Glutamatergic neuron (in vitro differentiated cells): ENCODE measurements around the gene APH1B. TPM values are rescaled to one million over a fixed set of nuclear protein-coding genes. Genes with fewer than 3 reads are reported as not detected.

Experiments used
- DNase-seq: peaks from one replicate; pipeline ENCODE4 v3.0.0; 2022
- H3K27ac Mint-ChIP-seq: one replicate; pipeline ENCODE4 v1.8.0; 2020; ENCODE audit warnings: mild to moderate bottlenecking, mixed read lengths, inconsistent platforms; ENCODE audit not compliant: unreplicated experiment
- H3K27me3 Mint-ChIP-seq: one replicate; pipeline ENCODE4 v1.8.0; 2020; ENCODE audit warnings: mild to moderate bottlenecking, moderate library complexity, mixed read lengths, inconsistent platforms; ENCODE audit not compliant: unreplicated experiment
- H3K36me3 Mint-ChIP-seq: one replicate; pipeline ENCODE4 v1.8.0; 2020; ENCODE audit warnings: mild to moderate bottlenecking, mixed read lengths, inconsistent platforms; ENCODE audit not compliant: unreplicated experiment
- H3K4me1 Mint-ChIP-seq: one replicate; pipeline ENCODE4 v1.8.0; 2020; ENCODE audit warnings: mild to moderate bottlenecking, low read depth, mixed read lengths, inconsistent platforms; ENCODE audit not compliant: unreplicated experiment
- H3K4me3 Mint-ChIP-seq: one replicate; pipeline ENCODE4 v1.8.0; 2020; ENCODE audit warnings: mild to moderate bottlenecking, mixed read lengths, inconsistent platforms; ENCODE audit not compliant: unreplicated experiment
- H3K9me3 Mint-ChIP-seq: one replicate; pipeline ENCODE4 v1.8.0; 2020; ENCODE audit warnings: mild to moderate bottlenecking, moderate library complexity, mixed read lengths, inconsistent platforms; ENCODE audit not compliant: unreplicated experiment
- CTCF ChIP-seq: fragments of 200-600 bp; sonication (generic); IDR thresholded peaks from one replicate; pipeline ENCODE4 v1.5.0; 2021; ENCODE audit not compliant: partially characterized antibody, unreplicated experiment
- total RNA-seq: library from RNA; stranded (reverse); fragmentation: NEBNext Ultra II Directional; extraction: Animal tissue kit (Norgen Biotek cat#: 25700); gene quantifications from one replicate; pipeline ENCODE4 v1.2.1, GENCODE V29; 2021; ENCODE audit not compliant: unreplicated experiment

Gene APH1B
- total RNA-seq, 1 donor from 2014 or later = 27.8 TPM

GRCh38 chr15:63243776-63244175 is 33.6 kb upstream of the APH1B start:
- H3K4me1 Mint-ChIP-seq = peaks cover 5% of the 10 kb centered on the region
- H3K9me3 Mint-ChIP-seq = peaks cover 2% of the 10 kb centered on the region
- H3K27ac Mint-ChIP-seq = no peak overlapping the region
- no peaks in the 10 kb centered on the region for H3K27me3 Mint-ChIP-seq
- H3K4me3 Mint-ChIP-seq = no peak overlapping the region
- TF ChIP-seq CTCF = no peak
- no peak for DNase-seq
- H3K36me3 Mint-ChIP-seq = no peaks in the 10 kb centered on the region

GRCh38 chr15:63244399-63244798 is 33.0 kb upstream of the APH1B start:
- Mint-ChIP-seq H3K4me1 (peaks cover 2% of the 10 kb centered on the region), H3K9me3 (peaks cover 2% of the 10 kb centered on the region), H3K27me3 (no peaks in the 10 kb centered on the region), H3K4me3 (no peak overlapping the region), H3K36me3 (no peaks in the 10 kb centered on the region), H3K27ac (no peak overlapping the region)
- TF ChIP-seq CTCF = no peak
- DNase-seq = no peak

- TF ChIP-seq CTCF = no peak
- DNase-seq = no peak
- Mint-ChIP-seq H3K27me3 (no peaks in the 10 kb centered on the region), H3K9me3 (peaks cover 2% of the 10 kb centered on the region), H3K4me3 (no peak overlapping the region), H3K4me1 (no peaks in the 10 kb centered on the region), H3K27ac (no peak overlapping the region), H3K36me3 (no peaks in the 10 kb centered on the region)
Measured at GRCh38 chr15:63244976-63245645, 32.3 kb upstream of the APH1B start.

GRCh38 chr15:63246691-63247469 is 30.5 kb upstream of the APH1B start:
- Mint-ChIP-seq H3K36me3 (no peaks in the 10 kb centered on the region), H3K27me3 (peaks cover 2% of the 10 kb centered on the region), H3K27ac (no peak overlapping the region), H3K9me3 (no peaks in the 10 kb centered on the region), H3K4me3 (no peak overlapping the region), H3K4me1 (no peaks in the 10 kb centered on the region)
- no peak for TF ChIP-seq CTCF
- DNase-seq = no peak
